Activated CD8-positive, alpha-beta T cell treated with anti-CD3 and anti-CD28 coated beads for 36 hours (primary cell): ENCODE measurements around the gene DCT. TPM values are rescaled to one million over a fixed set of nuclear protein-coding genes. Genes with fewer than 3 reads are reported as not detected.

Experiments used
- ATAC-seq: fragments of 200-7000 bp; cut with Tn5 transposase; one replicate; pipeline ENCODE4 v1.10.0; 2021; ENCODE audit warnings: mild to moderate bottlenecking, moderate library complexity
- CTCF ChIA-PET: fragments of 350-600 bp; sonication (Branson Sonifier 250); formaldehyde crosslinking; loops from one replicate; lab custom pipeline; 2021; ENCODE audit warnings: antibody characterized with exemption; lab: Charles Lee
- POLR2A ChIA-PET: fragments of 350-600 bp; sonication (Branson Sonifier 250); formaldehyde crosslinking; loops from one replicate; lab custom pipeline; 2021; ENCODE audit warnings: antibody characterized with exemption; lab: Charles Lee
- DNase-seq: peaks from one replicate; pipeline ENCODE4 v3.0.0-alpha.2; 2020
- H3K27ac Mint-ChIP-seq: one replicate; pipeline ENCODE4 v1.8.0; 2021; ENCODE audit warnings: mild to moderate bottlenecking, mixed read lengths
- H3K27me3 Mint-ChIP-seq: one replicate; pipeline ENCODE4 v1.8.0; 2021; ENCODE audit warnings: mixed read lengths
- H3K36me3 Mint-ChIP-seq: one replicate; pipeline ENCODE4 v1.8.0; 2021; ENCODE audit warnings: low read depth, mixed read lengths
- H3K4me1 Mint-ChIP-seq: one replicate; pipeline ENCODE4 v1.8.0; 2021; ENCODE audit warnings: low read depth, mixed read lengths
- H3K4me3 Mint-ChIP-seq: one replicate; pipeline ENCODE4 v1.8.0; 2021; ENCODE audit warnings: mild to moderate bottlenecking, moderate library complexity, mixed read lengths
- H3K9me3 Mint-ChIP-seq: one replicate; pipeline ENCODE4 v1.8.0; 2021; ENCODE audit warnings: mixed read lengths
- CTCF ChIP-seq: fragments of 200-600 bp; IDR thresholded peaks from one replicate; pipeline ENCODE4 v1.8.0; 2022; ENCODE audit warnings: antibody characterized with exemption, mild to moderate bottlenecking
- intact Hi-C: fragments of 100-400 bp; cut with micrococcal nuclease; formaldehyde crosslinking; loops from one replicate; pipeline ENCODE4 v1.10.0; 2022
- total RNA-seq, 2 experiments: library from RNA; stranded (reverse); gene quantifications; one replicate each; pipeline ENCODE4 v1.2.3, GENCODE V29; 2021

DCT gene
- total RNA-seq, 2 experiments from 2014 or later: 0.07 TPM; not detected in 1

GRCh38 chr13:94414141-94414540, 65.3 kb downstream of the DCT start:
- intact Hi-C loops: no loop called here
- POLR2A ChIA-PET: no interaction called here

DNA sequence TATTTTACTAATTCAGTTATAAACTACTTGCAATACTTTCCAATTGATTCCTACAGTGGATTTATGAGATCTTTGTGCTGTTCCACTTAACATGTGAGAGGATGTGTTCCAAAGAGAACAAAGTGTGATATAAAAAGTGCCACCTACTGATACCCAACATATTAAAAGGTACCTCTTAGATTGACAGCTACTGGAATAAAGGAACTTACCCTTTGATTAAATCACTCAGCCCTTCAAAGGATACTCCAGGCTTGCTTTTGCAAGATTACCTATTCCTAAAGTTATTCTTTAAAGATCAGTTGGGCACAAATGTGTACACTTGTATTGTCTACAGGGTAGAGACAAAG, 65.9 kb downstream of the DCT start:
- Mint-ChIP-seq H3K36me3 (peaks cover 18% of the 10 kb centered on the region), H3K4me3 (no peak overlapping the region), H3K4me1 (peaks cover 25% of the 10 kb centered on the region), H3K9me3 (peaks cover 15% of the 10 kb centered on the region), H3K27ac (no peak overlapping the region), H3K27me3 (peaks cover 7% of the 10 kb centered on the region)
- DNase-seq: no peak
- ChIA-PET CTCF (interaction anchor here (1.0 kb wide), 1 partner anchor 20 kb away, joined by 3 read pairs; no protein-coding TSS in a partner anchor), POLR2A (no interaction called here)
- ATAC-seq: no peak
- intact Hi-C loops: no loop called here
- no peak for TF ChIP-seq CTCF

More at GRCh38 chr13:94414141-94414540, 65.3 kb downstream of the DCT start:
- CTCF ChIA-PET: interaction anchor here (1.6 kb wide), 1 partner anchor 203 kb away, joined by 7 read pairs; no protein-coding TSS in a partner anchor
- no peak for DNase-seq
- Mint-ChIP-seq H3K4me3 (no peak overlapping the region), H3K27ac (no peak overlapping the region), H3K27me3 (peaks cover 2% of the 10 kb centered on the region), H3K9me3 (peaks cover 15% of the 10 kb centered on the region), H3K36me3 (peaks cover 18% of the 10 kb centered on the region), H3K4me1 (peaks cover 30% of the 10 kb centered on the region)
- ATAC-seq: no peak
- no peak for TF ChIP-seq CTCF

- intact Hi-C loops: no loop called here
Observed at GRCh38 chr13:94412870-94413597, 66.4 kb downstream of the DCT start.

GRCh38 chr13:94411747-94412146, 67.7 kb downstream of the DCT start:
- DNase-seq (no peak), ATAC-seq (peak; percentile 49)
- intact Hi-C loops: no loop called here
- peaks cover 17% of the 10 kb centered on the region for H3K4me1 Mint-ChIP-seq
- ChIA-PET CTCF (interaction anchor here (1.0 kb wide), 1 partner anchor 206 kb away, joined by 3 read pairs; no protein-coding TSS in a partner anchor), POLR2A (interaction anchor here (1.1 kb wide), 1 partner anchor 10 kb away, joined by 3 read pairs; no protein-coding TSS in a partner anchor)
- peaks cover 7% of the 10 kb centered on the region for H3K27me3 Mint-ChIP-seq
- TF ChIP-seq CTCF: no peak
- no peak overlapping the region for H3K27ac Mint-ChIP-seq
- no peak overlapping the region for H3K4me3 Mint-ChIP-seq
- peaks cover 6% of the 10 kb centered on the region for H3K9me3 Mint-ChIP-seq
- H3K36me3 Mint-ChIP-seq: peaks cover 7% of the 10 kb centered on the region

More at GRCh38 chr13:94412870-94413597, 66.4 kb downstream of the DCT start:
- ATAC-seq (no peak), DNase-seq (no peak)
- no peak for TF ChIP-seq CTCF
- POLR2A ChIA-PET: no interaction called here
- peaks cover 15% of the 10 kb centered on the region for H3K9me3 Mint-ChIP-seq
- H3K27ac Mint-ChIP-seq: no peak overlapping the region
- CTCF ChIA-PET: interaction anchor here (1.0 kb wide), 1 partner anchor 20 kb away, joined by 3 read pairs; no protein-coding TSS in a partner anchor
- peaks cover 21% of the 10 kb centered on the region for H3K4me1 Mint-ChIP-seq
- H3K27me3 Mint-ChIP-seq: peaks cover 7% of the 10 kb centered on the region
- H3K4me3 Mint-ChIP-seq: no peak overlapping the region
- H3K36me3 Mint-ChIP-seq: peaks cover 17% of the 10 kb centered on the region
